ENCODE results near the gene PDHX.

PDHX gene

GRCh38 chr11:35029979-35030682, 113.7 kb downstream of the PDHX start:
- ChIA-PET POLR2A (ENCODE audit: low non-redundant PET) (no interaction called here), CTCF (interaction anchor here (0.7 kb wide), 1 partner anchor 20 kb away, joined by 4 read pairs; no protein-coding TSS in a partner anchor)
- no peak for TF ChIP-seq CTCF (conservative IDR thresholded peaks at IDR 0.05; ENCODE audit: low read depth)
- H3K27ac ChIP-seq = peak overlapping the region; percentile 88
- DNase-seq (ENCODE audit: low spot score) = peak; percentile 55

GRCh38 chr11:35030716-35031213, 114.3 kb downstream of the PDHX start:
- peak; percentile 94 for DNase-seq (ENCODE audit: low spot score)
- ChIA-PET CTCF (no interaction called here), POLR2A (ENCODE audit: low non-redundant PET) (interaction anchor here (0.9 kb wide), 1 partner anchor 109 kb away, joined by 3 read pairs; no protein-coding TSS in a partner anchor)
- no peak for TF ChIP-seq CTCF (conservative IDR thresholded peaks at IDR 0.05; ENCODE audit: low read depth)
- H3K27ac ChIP-seq = peak overlapping the region; percentile 88

GRCh38 chr11:35031346-35031745, 114.9 kb downstream of the PDHX start:
- H3K27ac ChIP-seq = peak overlapping the region; percentile 88
- DNase-seq (ENCODE audit: low spot score) = no peak
- CTCF ChIA-PET = no interaction called here
- no peak for TF ChIP-seq CTCF (conservative IDR thresholded peaks at IDR 0.05; ENCODE audit: low read depth)
- POLR2A ChIA-PET (ENCODE audit: low non-redundant PET) = interaction anchor here (0.9 kb wide), 1 partner anchor 108 kb away, joined by 3 read pairs; no protein-coding TSS in a partner anchor

- peak; percentile 83 for DNase-seq (ENCODE audit: low spot score)
- ChIA-PET POLR2A (ENCODE audit: low non-redundant PET) (interaction anchor here (0.9 kb wide), 1 partner anchor 108 kb away, joined by 3 read pairs; no protein-coding TSS in a partner anchor), CTCF (interaction anchor here (1.0 kb wide), 1 partner anchor 206 kb away, joined by 3 read pairs; no protein-coding TSS in a partner anchor)
- H3K27ac ChIP-seq = no peak overlapping the region
- TF ChIP-seq CTCF (conservative IDR thresholded peaks at IDR 0.05; ENCODE audit: low read depth) = no peak
Measured at GRCh38 chr11:35031867-35032266, 115.4 kb downstream of the PDHX start.

GRCh38 chr11:35033011-35033410, 116.6 kb downstream of the PDHX start:
- no peak for DNase-seq (ENCODE audit: low spot score)
- CTCF ChIA-PET = interaction anchor here (0.5 kb wide), 1 partner anchor 759 kb away, joined by 3 read pairs; no protein-coding TSS in a partner anchor

GRCh38 chr11:35034401-35034800, 118.0 kb downstream of the PDHX start:
- no peak for TF ChIP-seq CTCF (conservative IDR thresholded peaks at IDR 0.05; ENCODE audit: low read depth)
- DNase-seq (ENCODE audit: low spot score) = no peak
- ChIA-PET POLR2A (ENCODE audit: low non-redundant PET) (no interaction called here), CTCF (no interaction called here)
- no peak overlapping the region for H3K27ac ChIP-seq

More at GRCh38 chr11:35033011-35033410, 116.6 kb downstream of the PDHX start:
- TF ChIP-seq CTCF (conservative IDR thresholded peaks at IDR 0.05; ENCODE audit: low read depth) = no peak
- no peak overlapping the region for H3K27ac ChIP-seq
- POLR2A ChIA-PET (ENCODE audit: low non-redundant PET) = no interaction called here

Data from RWPE1 (cell line).